Adrenal gland (tissue), 5 donors: Measurements from ENCODE around the gene NDC1.
"Not testable (repeated sequence)": the region's sequence is repeated elsewhere in the genome, so short reads cannot be mapped to it uniquely, and the experiment has no call there.

ENCODE experiments used
- CTCF ChIP-seq, 6 experiments: fragments of 450-650 bp in 4 of 6; fragments of 200-600 bp in 2 of 6; sonication (generic) in 1 of 6; IDR thresholded peaks; 1 replicate in 5 of 6; 2 replicates in 1 of 6; pipeline versions ENCODE4 v1.5.1 to v1.8.0; 2016 to 2021; ENCODE audit warnings: antibody characterized with exemption in 6 of 6, mild to moderate bottlenecking in 2 of 6, moderate library complexity in 1 of 6
- POLR2A ChIP-seq, 2 donors: fragments of 450-650 bp; IDR thresholded peaks; one replicate each; pipeline ENCODE4 v1.6.1; 2017; ENCODE audit warnings: antibody characterized with exemption in 2 of 2, mild to moderate bottlenecking in 2 of 2, moderate library complexity in 1 of 2
- donor health status: DM: no; HTN: no; CAD: no.

- not testable (repeated sequence) for TF ChIP-seq CTCF, POLR2A (IDR thresholded peaks at IDR 0.05)
Observed at GRCh38 chr1:53816584-53816983, 21.5 kb downstream of the NDC1 start.
